ENCODE measurements around the gene LNX2. TPM values are rescaled to one million over a fixed set of nuclear protein-coding genes. Genes with fewer than 3 reads are reported as not detected.

The LNX2 gene
- total and polyA plus RNA-seq, 3 experiments from 2014 or later, result 4.4 to 5.0 (median 4.7) TPM

DNA sequence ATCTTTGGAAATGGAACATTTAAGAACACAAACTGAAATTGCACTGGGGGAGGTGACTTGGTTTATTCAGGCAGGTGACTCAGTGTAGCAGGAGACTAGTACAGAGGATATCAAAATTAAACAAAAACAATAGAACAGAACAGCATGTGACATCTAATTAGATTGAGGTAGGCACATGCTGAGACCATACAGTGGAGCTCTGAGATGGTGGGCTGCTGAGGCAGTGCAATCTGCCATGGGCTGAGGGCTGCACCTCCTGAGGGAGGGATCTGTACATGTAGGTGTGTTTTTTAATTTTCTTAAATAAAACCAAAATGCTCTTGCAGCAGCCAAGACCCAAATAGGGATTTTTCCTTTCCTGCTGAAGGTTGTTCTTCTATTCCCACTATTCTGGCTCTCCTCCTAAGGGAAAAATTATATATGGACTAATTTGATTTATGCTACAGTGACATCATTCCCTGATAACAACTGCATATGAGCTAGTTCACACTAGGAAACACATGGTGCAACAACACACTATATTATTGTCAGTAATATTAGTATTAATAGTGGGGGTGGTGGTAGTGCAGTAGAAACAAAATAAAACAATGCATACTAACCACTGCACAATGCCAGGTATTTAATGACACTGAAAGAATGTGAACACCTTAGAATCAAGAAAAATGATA lies 48.0 kb downstream of the LNX2 start:
- Histone ChIP-seq H3K9me3 (ENCODE audit: low read length) (no peaks in the 10 kb centered on the region), H3K4me1 (ENCODE audit: insufficient read depth, low read length) (no peaks in the 10 kb centered on the region), H3K27me3 (ENCODE audit: insufficient read depth, low read length, poor library complexity, severe bottlenecking) (no peaks in the 10 kb centered on the region), H3K36me3 (ENCODE audit: insufficient read depth, low read length) (peaks cover 5% of the 10 kb centered on the region), H3K27ac (ENCODE audit: low read depth, low read length) (no peak overlapping the region), H3K4me3 (ENCODE audit: low read length) (no peak overlapping the region)
- Mint-ChIP-seq H3K36me3 (peaks cover 0 to 20% (median 9%) of the 10 kb centered on the region in 3 donors), H3K9me3 (no peaks in the 10 kb centered on the region), H3K27ac (peak overlapping the region in 1 of 8 donors; percentile 31), H3K27me3 (no peaks in the 10 kb centered on the region), H3K4me3 (no peak overlapping the region), H3K4me1 (peaks cover 19 to 28% (median 24%) of the 10 kb centered on the region in 3 donors)
- POLR2A ChIA-PET, result no interaction called here
- CTCF ChIA-PET, result no interaction called here
- DNase-seq, result no peak

- peaks cover 10 to 17% (median 13%) of the 10 kb centered on the region in 3 donors for H3K4me1 Mint-ChIP-seq
Observed at GRCh38 chr13:27570906-27571305, 49.4 kb downstream of the LNX2 start.

DNA sequence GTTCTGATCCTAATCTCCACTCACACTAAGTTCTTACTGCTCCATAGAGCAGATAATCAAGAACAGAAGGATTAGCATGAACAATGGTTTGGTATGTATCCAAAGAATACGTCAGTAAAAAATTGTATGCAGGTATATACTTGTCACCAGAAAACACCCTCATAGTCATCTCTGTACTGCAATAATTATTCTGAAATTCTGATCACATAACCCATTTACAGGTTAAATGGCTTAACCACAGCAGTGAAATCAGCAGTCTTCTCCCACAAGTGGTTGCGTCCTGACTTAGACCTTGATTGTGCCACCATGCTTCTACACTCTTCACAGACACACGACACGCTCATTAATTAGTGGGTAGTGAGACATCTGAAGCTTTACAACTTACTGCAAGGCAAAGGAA lies 50.9 kb downstream of the LNX2 start:
- Mint-ChIP-seq H3K36me3 (peaks cover 0 to 12% (median 2%) of the 10 kb centered on the region in 3 donors), H3K9me3 (no peaks in the 10 kb centered on the region), H3K27ac (no peak overlapping the region), H3K4me1 (peaks cover 10 to 14% (median 10%) of the 10 kb centered on the region in 3 donors), H3K4me3 (no peak overlapping the region), H3K27me3 (no peaks in the 10 kb centered on the region)
- Histone ChIP-seq H3K27me3 (ENCODE audit: insufficient read depth, low read length, poor library complexity, severe bottlenecking) (no peaks in the 10 kb centered on the region), H3K27ac (ENCODE audit: low read depth, low read length) (no peak overlapping the region), H3K4me1 (ENCODE audit: insufficient read depth, low read length) (no peaks in the 10 kb centered on the region), H3K36me3 (ENCODE audit: insufficient read depth, low read length) (peaks cover 11% of the 10 kb centered on the region), H3K9me3 (ENCODE audit: low read length) (no peaks in the 10 kb centered on the region), H3K4me3 (ENCODE audit: low read length) (no peak overlapping the region)
- POLR2A ChIA-PET, result no interaction called here
- CTCF ChIA-PET, result no interaction called here
- DNase-seq, result no peak

More at GRCh38 chr13:27570906-27571305, 49.4 kb downstream of the LNX2 start:
- Histone ChIP-seq H3K27ac (ENCODE audit: low read depth, low read length) (no peak overlapping the region), H3K4me3 (ENCODE audit: low read length) (no peak overlapping the region), H3K36me3 (ENCODE audit: insufficient read depth, low read length) (peaks cover 11% of the 10 kb centered on the region), H3K9me3 (ENCODE audit: low read length) (no peaks in the 10 kb centered on the region), H3K27me3 (ENCODE audit: insufficient read depth, low read length, poor library complexity, severe bottlenecking) (no peaks in the 10 kb centered on the region), H3K4me1 (ENCODE audit: insufficient read depth, low read length) (no peaks in the 10 kb centered on the region)
- no peak overlapping the region for H3K4me3 Mint-ChIP-seq
- no peaks in the 10 kb centered on the region for H3K9me3 Mint-ChIP-seq
- peaks cover 0 to 15% (median 6%) of the 10 kb centered on the region in 3 donors for H3K36me3 Mint-ChIP-seq
- H3K27me3 Mint-ChIP-seq, result no peaks in the 10 kb centered on the region
- CTCF ChIA-PET, result no interaction called here
- POLR2A ChIA-PET, result no interaction called here
- no peak for DNase-seq
- peak overlapping the region in 1 of 8 donors; percentile 37 for H3K27ac Mint-ChIP-seq

DNA sequence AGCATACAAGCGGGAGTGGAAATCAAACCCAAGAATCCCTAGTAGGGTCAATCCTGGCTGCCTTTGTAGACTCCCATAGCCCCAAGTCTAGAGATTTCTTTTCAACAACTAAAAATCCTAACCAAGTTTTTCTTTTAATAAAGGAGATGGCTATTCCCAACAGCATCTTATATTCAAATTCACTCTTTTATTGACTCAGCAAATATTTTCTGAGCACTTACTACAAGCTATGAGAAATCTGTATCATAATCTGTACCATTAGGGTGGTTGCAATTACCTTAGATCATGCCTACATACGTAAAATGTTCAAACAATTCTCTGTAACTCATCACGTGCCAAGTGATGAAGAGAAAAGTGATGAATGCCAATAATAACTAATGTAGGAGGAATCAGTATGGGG lies 54.5 kb downstream of the LNX2 start:
- Mint-ChIP-seq H3K27me3 (no peaks in the 10 kb centered on the region), H3K4me3 (no peak overlapping the region), H3K36me3 (peaks cover 2 to 33% (median 7%) of the 10 kb centered on the region in 3 donors), H3K9me3 (no peaks in the 10 kb centered on the region), H3K4me1 (peaks cover 10 to 20% (median 12%) of the 10 kb centered on the region in 3 donors), H3K27ac (no peak overlapping the region)
- POLR2A ChIA-PET, result no interaction called here
- H3K27ac ChIP-seq (ENCODE audit: low read depth, low read length), result no peak overlapping the region
- CTCF ChIA-PET, result no interaction called here
- H3K9me3 ChIP-seq (ENCODE audit: low read length), result no peaks in the 10 kb centered on the region
- H3K4me1 ChIP-seq (ENCODE audit: insufficient read depth, low read length), result no peaks in the 10 kb centered on the region
- H3K36me3 ChIP-seq (ENCODE audit: insufficient read depth, low read length), result peaks cover 11% of the 10 kb centered on the region
- H3K4me3 ChIP-seq (ENCODE audit: low read length), result no peak overlapping the region
- H3K27me3 ChIP-seq (ENCODE audit: insufficient read depth, low read length, poor library complexity, severe bottlenecking), result no peaks in the 10 kb centered on the region
- DNase-seq, result no peak

DNA sequence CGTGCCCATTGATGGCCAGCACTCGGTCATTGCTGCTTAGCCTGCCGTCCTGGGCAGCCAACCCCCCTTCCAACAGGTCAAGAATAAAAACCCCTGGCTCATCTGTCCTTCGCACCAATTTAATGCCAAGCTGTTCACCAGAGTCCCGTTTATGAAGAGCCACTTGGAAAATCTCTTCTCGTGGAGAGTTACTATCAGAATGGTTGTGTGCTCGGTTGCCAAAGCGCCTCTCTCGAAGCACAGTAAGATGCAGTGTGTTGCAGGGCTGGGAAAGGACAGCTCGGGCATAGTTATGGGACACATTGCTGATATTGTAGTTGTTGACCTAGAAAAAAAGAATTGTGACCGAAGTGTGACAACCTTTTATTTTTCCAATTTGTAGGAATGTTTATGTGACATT lies 57.9 kb downstream of the LNX2 start:
- CTCF ChIA-PET, result no interaction called here
- no peaks in the 10 kb centered on the region for H3K27me3 ChIP-seq (ENCODE audit: insufficient read depth, low read length, poor library complexity, severe bottlenecking)
- Mint-ChIP-seq H3K27ac (peak overlapping the region in 3 of 8 donors; percentile 10 to 47 (median 12)), H3K27me3 (no peaks in the 10 kb centered on the region), H3K9me3 (no peaks in the 10 kb centered on the region), H3K4me3 (no peak overlapping the region), H3K36me3 (peaks cover 1 to 40% (median 7%) of the 10 kb centered on the region in 3 donors), H3K4me1 (peaks cover 22 to 34% (median 24%) of the 10 kb centered on the region in 3 donors)
- H3K27ac ChIP-seq (ENCODE audit: low read depth, low read length), result no peak overlapping the region
- H3K4me1 ChIP-seq (ENCODE audit: insufficient read depth, low read length), result no peaks in the 10 kb centered on the region
- H3K36me3 ChIP-seq (ENCODE audit: insufficient read depth, low read length), result peaks cover 6% of the 10 kb centered on the region
- H3K4me3 ChIP-seq (ENCODE audit: low read length), result no peak overlapping the region
- POLR2A ChIA-PET, result interaction anchor here (0.5 kb wide), 1 partner anchor 224 kb away, joined by 4 read pairs; no protein-coding TSS in a partner anchor
- no peak for DNase-seq
- H3K9me3 ChIP-seq (ENCODE audit: low read length), result no peaks in the 10 kb centered on the region

DNA sequence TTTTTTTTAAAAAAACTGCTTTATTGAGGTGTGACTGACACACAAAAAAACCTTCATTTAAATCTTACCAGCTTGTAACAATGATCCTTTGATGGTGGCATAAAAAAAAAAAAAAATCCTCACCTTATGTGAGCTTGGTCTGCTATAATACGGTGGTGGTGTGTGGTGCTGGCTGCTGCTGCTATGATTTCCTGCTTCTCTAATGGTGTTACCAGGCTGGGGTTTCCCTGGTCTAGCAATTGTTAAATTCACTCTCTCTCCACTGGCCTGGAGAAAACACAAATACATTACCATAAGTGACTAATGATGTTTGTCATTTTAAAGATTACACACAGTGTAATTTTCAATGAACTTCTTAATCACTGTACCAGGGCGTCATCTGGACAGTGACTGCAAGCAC lies 60.6 kb downstream of the LNX2 start:
- Histone ChIP-seq H3K27me3 (ENCODE audit: insufficient read depth, low read length, poor library complexity, severe bottlenecking) (no peaks in the 10 kb centered on the region), H3K9me3 (ENCODE audit: low read length) (no peaks in the 10 kb centered on the region), H3K4me1 (ENCODE audit: insufficient read depth, low read length) (no peaks in the 10 kb centered on the region), H3K36me3 (ENCODE audit: insufficient read depth, low read length) (peaks cover 9% of the 10 kb centered on the region), H3K4me3 (ENCODE audit: low read length) (no peak overlapping the region), H3K27ac (ENCODE audit: low read depth, low read length) (no peak overlapping the region)
- peak overlapping the region in 7 of 8 donors; percentile 21 to 88 (median 68) for H3K27ac Mint-ChIP-seq
- peaks cover 16 to 58% (median 18%) of the 10 kb centered on the region in 3 donors for H3K36me3 Mint-ChIP-seq
- H3K4me1 Mint-ChIP-seq, result peaks cover 22 to 34% (median 24%) of the 10 kb centered on the region in 3 donors
- peak overlapping the region in 2 of 7 donors; percentile 17 to 20 for H3K4me3 Mint-ChIP-seq
- H3K9me3 Mint-ChIP-seq, result no peaks in the 10 kb centered on the region
- POLR2A ChIA-PET, result no interaction called here
- peak in 3 of 5 donors; percentile 5 to 53 (median 44) for DNase-seq
- CTCF ChIA-PET, result interaction anchor here (1.2 to 1.4 kb wide), 3 partner anchors 10 to 267 kb away, joined by 3 read pairs; no protein-coding TSS in a partner anchor
- no peaks in the 10 kb centered on the region for H3K27me3 Mint-ChIP-seq

- DNase-seq, result no peak
- ChIA-PET CTCF (interaction anchor here (0.8 kb wide), 1 partner anchor 22 kb away, joined by 3 read pairs; no protein-coding TSS in a partner anchor), POLR2A (no interaction called here)
- Histone ChIP-seq H3K27me3 (ENCODE audit: insufficient read depth, low read length, poor library complexity, severe bottlenecking) (no peaks in the 10 kb centered on the region), H3K4me3 (ENCODE audit: low read length) (no peak overlapping the region), H3K4me1 (ENCODE audit: insufficient read depth, low read length) (no peaks in the 10 kb centered on the region), H3K36me3 (ENCODE audit: insufficient read depth, low read length) (peaks cover 19% of the 10 kb centered on the region), H3K27ac (ENCODE audit: low read depth, low read length) (no peak overlapping the region), H3K9me3 (ENCODE audit: low read length) (no peaks in the 10 kb centered on the region)
- H3K36me3 Mint-ChIP-seq, result peaks cover 12 to 63% (median 19%) of the 10 kb centered on the region in 3 donors
- peaks cover 13 to 16% (median 14%) of the 10 kb centered on the region in 3 donors for H3K4me1 Mint-ChIP-seq
- no peaks in the 10 kb centered on the region for H3K27me3 Mint-ChIP-seq
- no peaks in the 10 kb centered on the region for H3K9me3 Mint-ChIP-seq
- no peak overlapping the region for H3K27ac Mint-ChIP-seq
- H3K4me3 Mint-ChIP-seq, result no peak overlapping the region
Observed at GRCh38 chr13:27556109-27556508, 64.2 kb downstream of the LNX2 start.

DNA sequence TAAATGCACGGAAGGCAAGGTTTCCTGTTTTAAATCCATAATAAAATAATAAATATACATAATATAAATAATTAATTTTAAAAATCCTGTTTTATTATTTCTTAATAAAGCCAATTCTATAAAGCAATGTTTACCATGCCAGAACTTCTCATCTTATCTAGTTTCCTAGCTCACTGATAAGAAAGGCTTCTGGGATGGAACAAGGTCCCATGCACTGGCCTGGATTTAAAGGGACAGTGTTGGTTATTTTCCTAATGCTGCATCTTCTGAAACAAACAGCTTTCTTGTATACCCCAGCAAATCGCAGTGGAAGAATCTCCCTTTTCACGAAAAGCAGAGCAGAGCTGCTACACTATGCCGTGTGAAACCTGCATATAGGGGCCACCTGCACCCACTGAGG lies 68.8 kb downstream of the LNX2 start:
- Mint-ChIP-seq H3K4me1 (no peaks in the 10 kb centered on the region), H3K27me3 (no peaks in the 10 kb centered on the region), H3K9me3 (no peaks in the 10 kb centered on the region), H3K27ac (no peak overlapping the region), H3K4me3 (no peak overlapping the region), H3K36me3 (peaks cover 15 to 85% (median 37%) of the 10 kb centered on the region in 3 donors)
- ChIA-PET CTCF (interaction anchor here (1.8 kb wide), 1 partner anchor 275 kb away, joined by 5 read pairs; no protein-coding TSS in a partner anchor), POLR2A (no interaction called here)
- DNase-seq, result no peak
- Histone ChIP-seq H3K9me3 (ENCODE audit: low read length) (no peaks in the 10 kb centered on the region), H3K4me3 (ENCODE audit: low read length) (no peak overlapping the region), H3K27me3 (ENCODE audit: insufficient read depth, low read length, poor library complexity, severe bottlenecking) (no peaks in the 10 kb centered on the region), H3K4me1 (ENCODE audit: insufficient read depth, low read length) (no peaks in the 10 kb centered on the region), H3K27ac (ENCODE audit: low read depth, low read length) (no peak overlapping the region), H3K36me3 (ENCODE audit: insufficient read depth, low read length) (peaks cover 31% of the 10 kb centered on the region)
